Transverse colon (tissue), 4 donors: ENCODE results near the gene ARIH2.

Experiments used
- CTCF ChIP-seq, 5 experiments: fragments of 200-600 bp in 3 of 5; fragments of 450-650 bp in 2 of 5; sonication (generic) in 3 of 5; IDR thresholded peaks; 1 replicate in 2 of 5; 2 replicates in 3 of 5; pipeline ENCODE4 v1.5.1; 2016 to 2017; ENCODE audit warnings: antibody characterized with exemption in 5 of 5, inconsistent platforms in 3 of 5, mild to moderate bottlenecking in 2 of 5, moderate library complexity in 1 of 5
- EP300 ChIP-seq: sonication (generic); formaldehyde crosslinking; IDR thresholded peaks from one replicate; pipeline ENCODE4 v1.6.1; 2017; ENCODE audit warnings: antibody characterized with exemption, low read depth
- POLR2A ChIP-seq: fragments of 450-650 bp; IDR thresholded peaks from one replicate; pipeline ENCODE4 v1.6.1; 2016; ENCODE audit warnings: antibody characterized with exemption, mild to moderate bottlenecking, moderate library complexity
- POLR2AphosphoS5 ChIP-seq, 3 donors: sonication (generic); formaldehyde crosslinking; IDR thresholded peaks; one replicate each; pipeline ENCODE4 v1.6.1; 2016; ENCODE audit warnings: antibody characterized with exemption in 3 of 3

- TF ChIP-seq CTCF (IDR thresholded peaks at IDR 0.05) (no peak), POLR2A (no peak), EP300 (no peak), POLR2AphosphoS5 (IDR thresholded peaks at IDR 0.05) (no peak)
Measured at GRCh38 chr3:49035281-49035680, 116.6 kb downstream of the ARIH2 start.
